ENCODE results near the gene RUNDC3A. TPM values are rescaled to one million over a fixed set of nuclear protein-coding genes. Genes with fewer than 3 reads are reported as not detected.

RUNDC3A gene
- total and polyA plus RNA-seq, 2 of the 13 experiments (the other 11 are each of a cell fraction or from before 2014, with no cell fraction given), result 0.25 TPM; not detected in 1

GRCh38 chr17:44324092-44324570 lies 15.7 kb downstream of the RUNDC3A start (continued):
- TF ChIP-seq NFAT5 (CRISPR knock-in tag; IDR thresholded peaks at IDR 0.05), result peak; percentile 10; the same call in 1 of the 2 replicates
- TF ChIP-seq ZNF598 (CRISPR knock-in tag; IDR thresholded peaks at IDR 0.05; ENCODE audit: borderline replicate concordance), result peak; percentile 30; the same call in 1 of the 2 replicates
- no peak for TF ChIP-seq ARID2 (CRISPR knock-in tag; IDR thresholded peaks at IDR 0.05; ENCODE audit: borderline replicate concordance)
- TF ChIP-seq, protein P1, sequence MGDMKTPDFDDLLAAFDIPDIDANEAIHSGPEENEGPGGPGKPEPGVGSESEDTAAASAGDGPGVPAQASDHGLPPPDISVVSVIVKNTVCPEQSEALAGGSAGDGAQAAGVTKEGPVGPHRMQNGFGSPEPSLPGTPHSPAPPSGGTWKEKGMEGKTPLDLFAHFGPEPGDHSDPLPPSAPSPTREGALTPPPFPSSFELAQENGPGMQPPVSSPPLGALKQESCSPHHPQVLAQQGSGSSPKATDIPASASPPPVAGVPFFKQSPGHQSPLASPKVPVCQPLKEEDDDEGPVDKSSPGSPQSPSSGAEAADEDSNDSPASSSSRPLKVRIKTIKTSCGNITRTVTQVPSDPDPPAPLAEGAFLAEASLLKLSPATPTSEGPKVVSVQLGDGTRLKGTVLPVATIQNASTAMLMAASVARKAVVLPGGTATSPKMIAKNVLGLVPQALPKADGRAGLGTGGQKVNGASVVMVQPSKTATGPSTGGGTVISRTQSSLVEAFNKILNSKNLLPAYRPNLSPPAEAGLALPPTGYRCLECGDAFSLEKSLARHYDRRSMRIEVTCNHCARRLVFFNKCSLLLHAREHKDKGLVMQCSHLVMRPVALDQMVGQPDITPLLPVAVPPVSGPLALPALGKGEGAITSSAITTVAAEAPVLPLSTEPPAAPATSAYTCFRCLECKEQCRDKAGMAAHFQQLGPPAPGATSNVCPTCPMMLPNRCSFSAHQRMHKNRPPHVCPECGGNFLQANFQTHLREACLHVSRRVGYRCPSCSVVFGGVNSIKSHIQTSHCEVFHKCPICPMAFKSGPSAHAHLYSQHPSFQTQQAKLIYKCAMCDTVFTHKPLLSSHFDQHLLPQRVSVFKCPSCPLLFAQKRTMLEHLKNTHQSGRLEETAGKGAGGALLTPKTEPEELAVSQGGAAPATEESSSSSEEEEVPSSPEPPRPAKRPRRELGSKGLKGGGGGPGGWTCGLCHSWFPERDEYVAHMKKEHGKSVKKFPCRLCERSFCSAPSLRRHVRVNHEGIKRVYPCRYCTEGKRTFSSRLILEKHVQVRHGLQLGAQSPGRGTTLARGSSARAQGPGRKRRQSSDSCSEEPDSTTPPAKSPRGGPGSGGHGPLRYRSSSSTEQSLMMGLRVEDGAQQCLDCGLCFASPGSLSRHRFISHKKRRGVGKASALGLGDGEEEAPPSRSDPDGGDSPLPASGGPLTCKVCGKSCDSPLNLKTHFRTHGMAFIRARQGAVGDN (CRISPR knock-in tag; IDR thresholded peaks at IDR 0.05), result peak; percentile 93
- peak; percentile 6; the same call in 1 of the 2 replicates for TF ChIP-seq KMT2A (CRISPR knock-in tag; IDR thresholded peaks at IDR 0.05)
- no peak for TF ChIP-seq ZNF431 (CRISPR knock-in tag; IDR thresholded peaks at IDR 0.05; ENCODE audit: borderline replicate concordance, low read depth)
- peak; percentile 37; the same call in 1 of the 2 replicates for TF ChIP-seq KMT2B (CRISPR knock-in tag; IDR thresholded peaks at IDR 0.05)
- TF ChIP-seq MTF2 (CRISPR knock-in tag; IDR thresholded peaks at IDR 0.05; ENCODE audit: borderline replicate concordance), result no peak
- TF ChIP-seq ZBTB7A (CRISPR knock-in tag; IDR thresholded peaks at IDR 0.05), result no peak
- TF ChIP-seq BORCS8-MEF2B (CRISPR knock-in tag; IDR thresholded peaks at IDR 0.05), result no peak
- TF ChIP-seq ZNF782 (CRISPR knock-in tag; IDR thresholded peaks at IDR 0.05; ENCODE audit: borderline replicate concordance), result 0 out of 2 replicates have a peak, but pooled peaks have one; percentile 10
- TF ChIP-seq ZNF12 (CRISPR knock-in tag; IDR thresholded peaks at IDR 0.05), result no peak
- TF ChIP-seq AKAP8 (CRISPR knock-in tag; IDR thresholded peaks at IDR 0.05), result peak; percentile 17; the same call in 1 of the 2 replicates
- no peak for TF ChIP-seq CCAR2 (optimal IDR thresholded peaks at IDR 0.05; ENCODE audit: low read depth, low read length)
- TF ChIP-seq ZBTB3 (CRISPR knock-in tag; IDR thresholded peaks at IDR 0.05; ENCODE audit: borderline replicate concordance, low read depth), result peak; percentile 39; the same call in 1 of the 2 replicates
- TF ChIP-seq RAD21 (CRISPR knock-in tag; IDR thresholded peaks at IDR 0.05), result no peak
- TF ChIP-seq, protein P2, sequence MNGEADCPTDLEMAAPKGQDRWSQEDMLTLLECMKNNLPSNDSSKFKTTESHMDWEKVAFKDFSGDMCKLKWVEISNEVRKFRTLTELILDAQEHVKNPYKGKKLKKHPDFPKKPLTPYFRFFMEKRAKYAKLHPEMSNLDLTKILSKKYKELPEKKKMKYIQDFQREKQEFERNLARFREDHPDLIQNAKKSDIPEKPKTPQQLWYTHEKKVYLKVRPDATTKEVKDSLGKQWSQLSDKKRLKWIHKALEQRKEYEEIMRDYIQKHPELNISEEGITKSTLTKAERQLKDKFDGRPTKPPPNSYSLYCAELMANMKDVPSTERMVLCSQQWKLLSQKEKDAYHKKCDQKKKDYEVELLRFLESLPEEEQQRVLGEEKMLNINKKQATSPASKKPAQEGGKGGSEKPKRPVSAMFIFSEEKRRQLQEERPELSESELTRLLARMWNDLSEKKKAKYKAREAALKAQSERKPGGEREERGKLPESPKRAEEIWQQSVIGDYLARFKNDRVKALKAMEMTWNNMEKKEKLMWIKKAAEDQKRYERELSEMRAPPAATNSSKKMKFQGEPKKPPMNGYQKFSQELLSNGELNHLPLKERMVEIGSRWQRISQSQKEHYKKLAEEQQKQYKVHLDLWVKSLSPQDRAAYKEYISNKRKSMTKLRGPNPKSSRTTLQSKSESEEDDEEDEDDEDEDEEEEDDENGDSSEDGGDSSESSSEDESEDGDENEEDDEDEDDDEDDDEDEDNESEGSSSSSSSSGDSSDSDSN (CRISPR knock-in tag; IDR thresholded peaks at IDR 0.05), result peak; percentile 87; the same call in 1 of the 2 replicates
- TF ChIP-seq KAT2B (IDR thresholded peaks at IDR 0.05; ENCODE audit: borderline replicate concordance, low read depth, low read length), result no peak
- 0 out of 2 replicates have a peak, but pooled peaks have one; percentile 21 for TF ChIP-seq ZNF160 (CRISPR knock-in tag; IDR thresholded peaks at IDR 0.05)
